ENCODE results near the gene ERCC6L2. TPM values are rescaled to one million over a fixed set of nuclear protein-coding genes. Genes with fewer than 3 reads are reported as not detected.

The ERCC6L2 gene
- total and polyA plus RNA-seq, 9 of the 15 experiments (the other 6 are each of a cell fraction or from before 2014, with no cell fraction given): 7.8 to 42.8 (median 23.6) TPM

GRCh38 chr9:95875305-95876137 is at the start of gene ERCC6L2 (continued):
- TF ChIP-seq TRIM25 (IDR thresholded peaks at IDR 0.05; ENCODE audit: borderline replicate concordance) (no peak), FOSL1 (tag; conservative IDR thresholded peaks at IDR 0.05) (peak; percentile 50), MXD1 (CRISPR knock-in tag; IDR thresholded peaks at IDR 0.05; ENCODE audit: borderline replicate concordance, poor library complexity, severe bottlenecking) (no peak), HMBOX1 (IDR thresholded peaks at IDR 0.05) (peak; percentile 89), ZNF277 (CRISPR knock-in tag; IDR thresholded peaks at IDR 0.05; ENCODE audit: borderline replicate concordance) (no peak), XRCC5 (IDR thresholded peaks at IDR 0.05; ENCODE audit: low read depth, low read length) (peak; percentile 95), ZNF41 (CRISPR knock-in tag; conservative IDR thresholded peaks at IDR 0.05) (no peak), PRMT5 (CRISPR knock-in tag; IDR thresholded peaks at IDR 0.05) (no peak), E2F3 (CRISPR knock-in tag; IDR thresholded peaks at IDR 0.05) (peak; percentile 76), POLR3A (IDR thresholded peaks at IDR 0.05; ENCODE audit: borderline replicate concordance, extremely low read depth, insufficient read depth, insufficient read length) (no peak), ZNF780A (CRISPR knock-in tag; IDR thresholded peaks at IDR 0.05) (no peak), RBFOX2 (IDR thresholded peaks at IDR 0.05; ENCODE audit: low read depth, low read length) (peak; percentile 96), IRF2 (CRISPR knock-in tag; IDR thresholded peaks at IDR 0.05) (no peak), U2AF1 (optimal IDR thresholded peaks at IDR 0.05; ENCODE audit: low read depth, low read length) (no peak), ZNF347 (CRISPR knock-in tag; IDR thresholded peaks at IDR 0.05; ENCODE audit: low read depth) (no peak), SNAPC5 (CRISPR knock-in tag; IDR thresholded peaks at IDR 0.05) (no peak), MXI1 (IDR thresholded peaks at IDR 0.05; ENCODE audit: low read depth, low read length) (peak; percentile 81), KHSRP (IDR thresholded peaks at IDR 0.05) (no peak), ZNF274 (IDR thresholded peaks at IDR 0.05; ENCODE audit: borderline replicate concordance, low read depth, low read length) (no peak)

Measured in K562 (cell line).